GM21367 (cell line): ENCODE data around the gene PPP2R3B.
"Not testable (repeated sequence)": the region's sequence is repeated elsewhere in the genome, so short reads cannot be mapped to it uniquely, and the experiment has no call there.

Experiments used
- ATAC-seq: cut with Tn5 transposase; IDR thresholded peaks from one replicate; pipeline ENCODE4 v1.9.1; 2021; ENCODE audit not compliant: unreplicated experiment

PPP2R3B gene

DNA sequence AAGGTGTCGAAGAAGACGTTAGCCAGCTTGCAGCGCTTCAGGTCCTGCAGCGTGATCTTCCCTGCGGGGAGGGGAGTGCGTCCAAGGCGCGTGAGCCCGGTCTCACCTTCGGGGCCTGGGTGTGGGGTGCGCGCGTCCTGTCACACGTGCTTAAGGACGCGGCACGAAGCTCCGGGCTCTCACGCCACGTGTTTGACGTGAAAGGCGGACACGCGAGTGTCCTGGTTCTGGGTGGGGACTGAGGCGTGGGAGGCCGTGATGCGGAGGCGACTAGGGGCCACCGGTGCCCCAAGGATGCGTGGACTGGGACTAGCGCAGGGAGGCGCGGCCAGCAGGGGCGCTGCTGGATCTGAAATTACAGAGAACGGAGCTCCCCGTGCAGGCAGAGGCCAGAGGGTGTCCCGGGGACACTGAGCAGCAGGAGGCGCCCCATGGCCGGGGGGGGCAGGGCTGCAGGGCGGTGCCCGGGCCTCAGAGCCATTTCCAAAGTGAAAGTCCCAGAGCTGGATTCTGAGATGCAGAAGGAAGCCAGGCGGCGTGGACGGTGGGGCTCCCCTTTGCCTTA, 47.8 kb downstream of the PPP2R3B start:
- ATAC-seq = no peak

GRCh38 chrX:338281-338835, 48.3 kb downstream of the PPP2R3B start:
- no peak for ATAC-seq

GRCh38 chrX:337331-337831, 49.3 kb downstream of the PPP2R3B start:
- ATAC-seq = no peak

DNA sequence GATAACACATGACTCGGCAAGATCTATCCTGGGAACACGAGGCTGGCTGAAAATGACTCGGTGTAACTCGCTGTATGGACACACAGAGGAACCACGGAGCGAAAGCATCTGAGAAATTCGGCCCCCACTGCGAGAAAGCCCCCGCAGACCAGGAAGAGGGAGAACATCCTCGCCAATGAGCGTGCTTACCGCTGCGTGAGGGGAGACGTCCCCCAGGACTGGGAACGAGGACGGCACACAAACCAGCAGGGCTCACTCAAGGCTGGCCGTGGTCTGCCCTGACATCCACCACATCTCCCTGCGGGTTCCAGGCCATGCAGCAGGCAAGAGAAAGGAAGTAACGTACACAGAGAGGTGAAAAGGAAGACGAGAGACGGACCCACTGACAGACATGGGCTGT, 50.5 kb downstream of the PPP2R3B start:
- no peak for ATAC-seq

- no peak for ATAC-seq
These were observed 51.0 kb downstream of the PPP2R3B start for GRCh38 chrX:335758-336155.

- ATAC-seq = no peak
These were observed 51.5 kb downstream of the PPP2R3B start for GRCh38 chrX:334971-335757.

GRCh38 chrX:334331-334891, 52.3 kb downstream of the PPP2R3B start:
- no peak for ATAC-seq

DNA sequence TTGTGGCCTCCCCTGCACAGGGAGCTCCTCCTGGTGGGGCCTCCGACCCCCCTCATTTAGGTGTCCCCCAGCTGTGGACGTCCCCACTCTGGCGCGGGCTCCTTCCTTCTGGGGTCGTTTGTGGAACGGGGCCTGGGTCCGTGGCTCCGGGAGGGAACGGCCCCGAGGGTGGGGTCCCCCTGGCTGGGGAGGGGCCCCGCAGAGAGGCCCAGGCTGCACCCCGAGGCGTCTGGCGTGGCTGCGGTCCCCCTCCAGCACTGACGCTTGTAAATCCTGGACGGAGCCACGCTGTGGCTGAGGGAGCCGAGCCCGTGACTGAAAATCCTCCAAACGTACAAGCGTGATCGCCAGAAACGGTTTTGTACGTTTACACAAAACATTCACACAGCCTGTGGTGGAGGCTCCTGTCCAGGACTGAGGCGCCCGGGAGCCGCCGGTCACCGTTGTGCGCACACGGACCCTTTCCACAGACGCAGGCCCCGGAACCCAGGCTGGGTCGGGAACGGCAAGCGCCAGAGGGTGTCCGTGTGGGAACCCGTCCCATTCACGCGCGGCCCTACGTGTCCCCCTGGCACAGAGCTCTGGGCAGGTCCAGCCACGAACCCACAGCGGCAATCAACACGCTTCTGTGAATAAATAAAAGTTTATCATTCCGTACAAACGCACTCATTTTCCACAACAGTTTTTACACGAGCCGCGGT, 52.9 kb downstream of the PPP2R3B start:
- ATAC-seq = no peak

GRCh38 chrX:332916-333610, 53.6 kb downstream of the PPP2R3B start:
- ATAC-seq = no peak

GRCh38 chrX:332496-332860, 54.2 kb downstream of the PPP2R3B start:
- ATAC-seq = no peak

DNA sequence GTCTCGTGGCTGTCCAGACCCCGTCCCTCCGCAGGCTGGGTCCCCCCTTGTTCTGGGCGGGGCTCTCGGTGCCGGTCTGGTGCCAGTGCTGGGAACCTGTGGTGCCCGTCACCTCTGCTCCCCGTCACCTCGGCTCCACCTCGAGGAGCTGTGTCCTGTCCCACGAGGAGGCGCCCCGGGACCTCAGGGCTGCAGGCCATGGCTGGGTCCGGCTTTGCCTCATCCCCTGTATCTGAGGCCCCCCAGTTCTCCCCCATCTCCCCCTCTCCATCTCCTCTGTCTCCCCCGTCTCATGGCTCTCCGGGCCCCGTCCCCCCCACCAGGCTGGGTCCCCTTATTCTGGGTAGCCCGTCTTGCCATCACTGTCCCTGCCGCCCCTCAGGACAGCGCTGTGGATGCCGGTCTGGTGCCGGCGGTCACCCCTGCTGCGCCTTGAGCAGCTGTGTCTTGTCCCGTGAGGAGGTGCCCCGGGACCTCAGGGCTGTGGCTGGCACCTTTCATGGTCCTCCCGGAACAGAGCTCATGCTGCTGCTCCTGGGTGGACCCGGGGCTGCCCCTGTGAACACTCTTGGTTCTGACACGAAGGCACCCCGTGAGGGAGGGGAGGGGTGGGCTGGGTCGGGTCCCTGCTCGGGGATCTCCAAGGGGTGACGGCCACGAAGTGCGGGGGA, 54.7 kb downstream of the PPP2R3B start:
- ATAC-seq = no peak

DNA sequence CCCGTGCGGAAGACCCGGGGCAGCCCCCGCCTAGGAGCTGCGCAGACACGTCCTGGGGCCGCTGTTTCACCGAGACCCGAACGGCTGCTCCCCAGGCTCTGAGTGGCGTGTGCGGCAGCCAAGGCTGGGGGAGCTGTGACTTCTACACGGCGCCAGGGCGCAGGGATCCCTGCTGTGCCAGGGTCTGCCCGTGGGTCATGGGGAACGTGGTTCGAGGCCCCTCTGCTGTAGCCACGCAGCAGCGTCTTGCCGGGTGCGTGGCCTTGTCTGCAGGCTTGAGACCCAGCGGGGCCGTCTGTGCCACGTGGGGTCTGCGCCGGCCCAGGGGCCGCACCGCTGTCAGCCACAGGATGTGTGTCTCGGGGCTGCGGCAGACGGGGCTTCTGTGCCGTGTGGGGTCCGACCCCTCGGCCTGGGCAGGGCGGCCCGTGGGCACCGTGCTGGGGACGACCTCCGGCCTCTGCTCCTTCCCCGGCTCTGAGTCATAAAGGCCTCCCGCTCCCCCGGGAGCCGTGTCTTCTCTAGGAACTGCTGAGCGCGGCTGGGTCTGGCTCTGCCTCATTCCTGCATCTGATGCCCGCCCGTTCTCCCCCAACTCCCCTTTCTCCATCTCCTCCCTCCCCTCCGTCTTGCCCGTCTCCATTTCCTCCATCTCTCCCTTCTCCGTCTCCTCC, 55.4 kb downstream of the PPP2R3B start:
- no peak for ATAC-seq

- no peak for ATAC-seq
These were observed 56.0 kb downstream of the PPP2R3B start for GRCh38 chrX:330726-331150.

DNA sequence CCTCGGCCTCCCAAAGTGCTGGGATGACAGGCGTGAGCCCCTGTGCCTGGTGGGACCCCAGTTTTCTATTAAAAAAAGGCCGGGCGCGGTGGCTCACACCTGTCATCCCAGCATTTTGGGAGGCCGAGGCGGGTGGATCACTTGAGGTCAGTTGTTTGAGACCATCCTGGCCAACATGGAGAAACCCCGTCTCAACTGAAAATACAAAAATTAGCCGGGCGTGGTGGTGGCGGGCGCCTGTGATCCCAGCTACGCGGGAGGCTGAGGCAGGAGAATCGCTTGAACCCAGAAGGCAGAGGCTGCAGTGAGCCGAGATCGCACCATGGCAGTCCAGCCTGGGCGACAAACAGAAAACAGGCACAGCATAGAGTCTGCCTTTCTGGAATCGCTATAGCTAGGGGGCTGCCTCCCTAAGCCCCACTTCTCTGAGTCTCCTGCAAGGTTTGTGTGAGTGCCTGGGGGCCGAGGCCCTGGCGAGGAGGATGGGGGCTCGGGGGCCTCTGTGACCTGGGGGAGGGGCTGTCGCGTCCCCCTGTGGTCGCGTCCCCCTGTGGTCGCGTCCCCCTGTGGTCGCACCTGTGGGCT, 56.5 kb downstream of the PPP2R3B start:
- ATAC-seq = not testable (repeated sequence)

DNA sequence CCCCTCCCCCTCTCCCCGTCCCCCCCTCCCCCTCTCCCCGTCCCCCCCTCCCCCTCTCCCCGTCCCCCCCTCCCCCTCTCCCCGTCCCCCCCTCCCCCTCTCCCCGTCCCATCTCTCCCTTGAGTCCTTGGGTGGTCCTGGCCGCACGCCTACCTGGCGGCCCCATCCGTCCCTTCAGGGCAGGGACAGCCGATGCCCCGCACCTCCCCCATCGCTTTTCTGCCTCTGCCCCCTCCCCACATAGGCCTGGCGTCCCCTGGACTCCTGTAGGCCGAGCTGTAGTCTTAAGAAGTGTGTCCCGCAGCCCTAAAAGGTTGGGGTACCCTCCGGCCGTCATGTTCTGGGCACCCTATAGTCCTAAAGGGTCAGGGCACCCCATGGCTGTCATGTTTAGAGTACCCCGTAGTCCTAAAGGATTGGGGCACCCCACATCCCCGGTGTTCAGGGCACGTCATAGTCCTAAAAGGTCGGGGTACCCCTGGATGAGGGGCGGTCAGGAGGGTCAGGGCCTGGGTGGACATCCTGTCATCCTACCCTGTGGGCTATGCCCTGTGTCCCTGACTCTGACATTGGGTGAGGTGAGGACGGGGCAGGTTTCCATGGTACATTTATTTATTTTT, 57.3 kb downstream of the PPP2R3B start:
- ATAC-seq = no peak

DNA sequence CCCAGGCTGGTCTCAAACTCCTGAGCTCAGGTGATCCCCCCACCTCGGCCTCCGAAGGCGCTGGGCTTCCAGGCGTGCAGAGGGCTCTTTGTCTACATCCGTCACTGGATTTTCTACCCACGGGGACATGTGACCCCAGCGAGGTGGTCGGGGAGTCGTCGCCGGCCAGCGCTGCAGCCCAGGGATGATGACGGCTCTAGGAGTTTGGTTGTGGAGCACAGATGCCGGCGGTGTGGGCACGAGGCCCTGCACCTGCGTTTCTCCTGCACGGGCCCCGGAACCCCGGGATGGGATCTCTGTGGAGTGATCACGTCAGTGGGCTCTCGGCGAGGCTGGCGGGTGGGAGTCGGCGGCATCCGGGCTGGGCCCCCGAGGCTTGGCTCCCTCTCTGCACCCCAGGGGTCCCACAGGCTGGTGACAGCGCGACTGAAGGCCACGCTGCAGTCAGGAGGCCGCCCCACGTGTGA, 59.0 kb downstream of the PPP2R3B start:
- no peak for ATAC-seq

GRCh38 chrX:324664-325063, 62.0 kb downstream of the PPP2R3B start:
- not testable (repeated sequence) for ATAC-seq

DNA sequence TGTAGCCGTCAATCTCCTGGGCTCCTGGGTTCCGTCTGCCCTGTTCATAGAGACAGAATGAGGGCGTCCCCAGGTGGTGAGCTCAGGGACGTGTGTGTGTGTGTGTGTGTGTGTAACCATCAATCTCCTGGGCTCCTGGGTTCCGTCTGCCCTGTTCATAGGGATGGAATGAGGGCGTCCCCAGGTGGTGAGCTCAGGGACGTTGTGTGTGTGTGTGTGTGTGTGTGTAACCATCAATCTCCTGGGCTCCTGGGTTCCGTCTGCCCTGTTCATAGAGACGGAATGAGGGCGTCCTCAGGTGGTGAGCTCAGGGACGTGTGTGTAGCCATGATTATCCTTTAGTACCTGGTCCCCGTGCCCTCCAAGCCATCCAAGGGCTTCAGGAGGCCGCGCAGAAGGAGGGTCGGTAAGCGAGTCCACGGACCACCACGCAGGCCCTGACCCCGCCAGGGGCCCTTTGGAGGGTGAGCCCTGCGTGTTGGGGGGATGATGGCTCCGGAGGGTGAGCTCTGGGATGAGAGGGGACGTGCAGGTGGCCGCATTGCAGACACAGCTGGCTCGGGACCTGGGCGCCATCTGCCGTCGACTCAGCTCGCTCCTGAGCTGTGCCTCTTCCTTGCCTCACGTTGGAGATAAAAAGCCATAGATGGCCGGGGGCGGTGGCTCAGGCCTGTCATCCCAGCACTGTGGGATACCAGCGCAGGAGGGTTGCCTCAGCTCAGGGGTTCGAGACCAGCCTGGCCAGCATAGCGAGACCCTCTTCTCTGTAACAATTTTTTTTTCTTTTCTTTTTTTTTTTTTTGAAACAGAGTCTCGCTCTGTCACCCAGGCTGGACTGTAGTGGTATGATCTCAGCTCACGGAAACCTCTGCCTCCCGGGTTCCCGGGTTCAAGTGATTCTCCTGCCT, 62.7 kb downstream of the PPP2R3B start:
- ATAC-seq = no peak
